ENCODE measurements around the gene RILPL1.
"Not testable (repeated sequence)": the region's sequence is repeated elsewhere in the genome, so short reads cannot be mapped to it uniquely, and the experiment has no call there.

Gene RILPL1

GRCh38 chr12:123520567-123521474, 12.7 kb downstream of the RILPL1 start:
- no peak overlapping the region for H2AK5ac ChIP-seq (ENCODE audit: low read length)
- peak overlapping the region; percentile 5 for H3K27ac ChIP-seq (ENCODE audit: low read depth, low read length)
- H4K8ac ChIP-seq (ENCODE audit: low read depth, low read length), result no peak overlapping the region
- H3K9me3 ChIP-seq (ENCODE audit: insufficient read depth, low read depth, low read length), result peaks cover 1% of the 10 kb centered on the region
- H2BK120ac ChIP-seq (ENCODE audit: insufficient read depth, low read length, poor library complexity), result no peak overlapping the region
- no peak overlapping the region for H3K14ac ChIP-seq (ENCODE audit: low read length)
- no peak overlapping the region for H4K91ac ChIP-seq (ENCODE audit: low read depth, low read length)
- H3K27me3 ChIP-seq (ENCODE audit: insufficient read depth, low read length), result no peaks in the 10 kb centered on the region
- no CpG with 5 or more reads among the region's 14 CpGs for WGBS (ENCODE audit: extremely low coverage, insufficient coverage, insufficient read length)
- peaks cover 15 to 20% of the 10 kb centered on the region in 2 experiments for H3K4me1 ChIP-seq (ENCODE audit: control insufficient read depth in 1 of 2, insufficient read depth in 2 of 2, low read length in 2 of 2)
- no peak overlapping the region for H3K18ac ChIP-seq (ENCODE audit: low read length)
- no peaks in the 10 kb centered on the region for H3K79me2 ChIP-seq (ENCODE audit: control insufficient read depth, insufficient read depth, low read length, poor library complexity)
- peaks cover 39 to 48% of the 10 kb centered on the region in 2 experiments for H3K36me3 ChIP-seq (ENCODE audit: control insufficient read depth in 1 of 2, insufficient read depth in 2 of 2, low read length in 2 of 2)
- H3K79me1 ChIP-seq (ENCODE audit: low read length), result peaks cover 4% of the 10 kb centered on the region
- H3K4me3 ChIP-seq (ENCODE audit: low read depth, low read length), result no peak overlapping the region
- H2BK5ac ChIP-seq (ENCODE audit: low read depth, low read length, poor library complexity), result no peak overlapping the region
- no peak overlapping the region for H4K12ac ChIP-seq (ENCODE audit: low read depth, low read length)
- H2AFZ ChIP-seq (ENCODE audit: insufficient read depth, low read length, poor library complexity), result no peak overlapping the region
- no peak overlapping the region for H3K4me2 ChIP-seq (ENCODE audit: low read length)
- H3K23ac ChIP-seq (ENCODE audit: low read length), result no peak overlapping the region
- H2BK12ac ChIP-seq (ENCODE audit: low read length), result no peak overlapping the region
- H3K4ac ChIP-seq (ENCODE audit: low read depth, low read length), result no peak overlapping the region
- DNase-seq, result no peak
- H3K9ac ChIP-seq (ENCODE audit: low read length), result no peak overlapping the region

GRCh38 chr12:123519141-123520001, 14.1 kb downstream of the RILPL1 start:
- peak overlapping the region; percentile 69 for H3K18ac ChIP-seq (ENCODE audit: low read length)
- no peak overlapping the region for H2AK5ac ChIP-seq (ENCODE audit: low read length)
- DNase-seq, result peak; percentile 99
- peak overlapping the region; percentile 75 for H4K91ac ChIP-seq (ENCODE audit: low read depth, low read length)
- no peak overlapping the region for H3K9ac ChIP-seq (ENCODE audit: low read length)
- H3K4me2 ChIP-seq (ENCODE audit: low read length), result peak overlapping the region; percentile 21
- peak overlapping the region; percentile 89 for H3K27ac ChIP-seq (ENCODE audit: low read depth, low read length)
- H3K23ac ChIP-seq (ENCODE audit: low read length), result no peak overlapping the region
- peak overlapping the region; percentile 23 for H2BK12ac ChIP-seq (ENCODE audit: low read length)
- WGBS (ENCODE audit: extremely low coverage, insufficient coverage, insufficient read length), result no CpG with 5 or more reads among the region's 24 CpGs
- H2AFZ ChIP-seq (ENCODE audit: insufficient read depth, low read length, poor library complexity), result no peak overlapping the region
- peaks cover 15 to 20% of the 10 kb centered on the region in 2 experiments for H3K4me1 ChIP-seq (ENCODE audit: control insufficient read depth in 1 of 2, insufficient read depth in 2 of 2, low read length in 2 of 2)
- H3K14ac ChIP-seq (ENCODE audit: low read length), result peak overlapping the region; percentile 30
- peaks cover 1% of the 10 kb centered on the region for H3K9me3 ChIP-seq (ENCODE audit: insufficient read depth, low read depth, low read length)
- H2BK120ac ChIP-seq (ENCODE audit: insufficient read depth, low read length, poor library complexity), result peak overlapping the region; percentile 70
- H3K79me1 ChIP-seq (ENCODE audit: low read length), result peaks cover 4% of the 10 kb centered on the region
- H3K36me3 ChIP-seq (ENCODE audit: control insufficient read depth in 1 of 2, insufficient read depth in 2 of 2, low read length in 2 of 2), result peaks cover 39 to 48% of the 10 kb centered on the region in 2 experiments
- peak overlapping the region; percentile 81 for H2BK5ac ChIP-seq (ENCODE audit: low read depth, low read length, poor library complexity)
- no peaks in the 10 kb centered on the region for H3K27me3 ChIP-seq (ENCODE audit: insufficient read depth, low read length)
- no peak overlapping the region for H4K12ac ChIP-seq (ENCODE audit: low read depth, low read length)
- no peak overlapping the region for H3K4ac ChIP-seq (ENCODE audit: low read depth, low read length)
- H3K4me3 ChIP-seq (ENCODE audit: low read depth, low read length), result no peak overlapping the region
- no peak overlapping the region for H4K8ac ChIP-seq (ENCODE audit: low read depth, low read length)
- no peaks in the 10 kb centered on the region for H3K79me2 ChIP-seq (ENCODE audit: control insufficient read depth, insufficient read depth, low read length, poor library complexity)

GRCh38 chr12:123516216-123516780, 17.2 kb downstream of the RILPL1 start:
- Histone ChIP-seq H2BK5ac (ENCODE audit: low read depth, low read length, poor library complexity) (no peak overlapping the region), H3K9me3 (ENCODE audit: insufficient read depth, low read depth, low read length) (peaks cover 9% of the 10 kb centered on the region), H3K79me2 (ENCODE audit: control insufficient read depth, insufficient read depth, low read length, poor library complexity) (no peaks in the 10 kb centered on the region), H3K4me1 (ENCODE audit: control insufficient read depth in 1 of 2, insufficient read depth in 2 of 2, low read length in 2 of 2) (peaks cover 15 to 20% of the 10 kb centered on the region in 2 experiments), H4K12ac (ENCODE audit: low read depth, low read length) (no peak overlapping the region), H3K4me3 (ENCODE audit: low read depth, low read length) (no peak overlapping the region), H2BK12ac (ENCODE audit: low read length) (no peak overlapping the region), H2BK120ac (ENCODE audit: insufficient read depth, low read length, poor library complexity) (no peak overlapping the region), H3K36me3 (ENCODE audit: control insufficient read depth in 1 of 2, insufficient read depth in 2 of 2, low read length in 2 of 2) (peaks cover 35 to 42% of the 10 kb centered on the region in 2 experiments), H3K27me3 (ENCODE audit: insufficient read depth, low read length) (no peaks in the 10 kb centered on the region), H4K8ac (ENCODE audit: low read depth, low read length) (peak overlapping the region; percentile 20), H3K4ac (ENCODE audit: low read depth, low read length) (no peak overlapping the region), H3K18ac (ENCODE audit: low read length) (no peak overlapping the region), H3K9ac (ENCODE audit: low read length) (no peak overlapping the region), H2AFZ (ENCODE audit: insufficient read depth, low read length, poor library complexity) (no peak overlapping the region), H2AK5ac (ENCODE audit: low read length) (no peak overlapping the region), H3K14ac (ENCODE audit: low read length) (no peak overlapping the region), H3K4me2 (ENCODE audit: low read length) (no peak overlapping the region), H3K79me1 (ENCODE audit: low read length) (peaks cover 4% of the 10 kb centered on the region), H4K91ac (ENCODE audit: low read depth, low read length) (no peak overlapping the region), H3K23ac (ENCODE audit: low read length) (no peak overlapping the region), H3K27ac (ENCODE audit: low read depth, low read length) (peak overlapping the region; percentile 38)
- WGBS (ENCODE audit: extremely low coverage, insufficient coverage, insufficient read length), result no CpG with 5 or more reads among the region's 11 CpGs
- peak; percentile 100 for DNase-seq

- Histone ChIP-seq H3K9me3 (ENCODE audit: insufficient read depth, low read depth, low read length) (peaks cover 15% of the 10 kb centered on the region), H3K4me1 (ENCODE audit: control insufficient read depth in 1 of 2, insufficient read depth in 2 of 2, low read length in 2 of 2) (peaks cover 11 to 12% of the 10 kb centered on the region in 2 experiments), H3K36me3 (ENCODE audit: control insufficient read depth in 1 of 2, insufficient read depth in 2 of 2, low read length in 2 of 2) (peaks cover 44 to 48% of the 10 kb centered on the region in 2 experiments)
- not testable (repeated sequence) for H4K91ac ChIP-seq (ENCODE audit: low read depth, low read length); H3K4me2 ChIP-seq (ENCODE audit: low read length); H3K27ac ChIP-seq (ENCODE audit: low read depth, low read length); H2BK120ac ChIP-seq (ENCODE audit: insufficient read depth, low read length, poor library complexity); H3K27me3 ChIP-seq (ENCODE audit: insufficient read depth, low read length); H3K79me1 ChIP-seq (ENCODE audit: low read length); H3K79me2 ChIP-seq (ENCODE audit: control insufficient read depth, insufficient read depth, low read length, poor library complexity); H3K4me3 ChIP-seq (ENCODE audit: low read depth, low read length); H3K23ac ChIP-seq (ENCODE audit: low read length); H3K4ac ChIP-seq (ENCODE audit: low read depth, low read length); H2AK5ac ChIP-seq (ENCODE audit: low read length); H2BK12ac ChIP-seq (ENCODE audit: low read length); H4K12ac ChIP-seq (ENCODE audit: low read depth, low read length); H2BK5ac ChIP-seq (ENCODE audit: low read depth, low read length, poor library complexity); H2AFZ ChIP-seq (ENCODE audit: insufficient read depth, low read length, poor library complexity); H3K14ac ChIP-seq (ENCODE audit: low read length); DNase-seq; H4K8ac ChIP-seq (ENCODE audit: low read depth, low read length); H3K9ac ChIP-seq (ENCODE audit: low read length); H3K18ac ChIP-seq (ENCODE audit: low read length)
- no CpG with 5 or more reads among the region's 1 CpG for WGBS (ENCODE audit: extremely low coverage, insufficient coverage, insufficient read length)
These were observed 18.8 kb downstream of the RILPL1 start for GRCh38 chr12:123514582-123515221.

Data from trophoblast cell (in vitro differentiated cells and primary cell).